NCI-H446 (cell line): ENCODE measurements around the gene EEF2.

Experiments
- DNase-seq, 2 experiments: peaks; one replicate each; lab custom pipeline; 2025; lab: John Stamatoyannopoulos, UW

The EEF2 gene

DNA sequence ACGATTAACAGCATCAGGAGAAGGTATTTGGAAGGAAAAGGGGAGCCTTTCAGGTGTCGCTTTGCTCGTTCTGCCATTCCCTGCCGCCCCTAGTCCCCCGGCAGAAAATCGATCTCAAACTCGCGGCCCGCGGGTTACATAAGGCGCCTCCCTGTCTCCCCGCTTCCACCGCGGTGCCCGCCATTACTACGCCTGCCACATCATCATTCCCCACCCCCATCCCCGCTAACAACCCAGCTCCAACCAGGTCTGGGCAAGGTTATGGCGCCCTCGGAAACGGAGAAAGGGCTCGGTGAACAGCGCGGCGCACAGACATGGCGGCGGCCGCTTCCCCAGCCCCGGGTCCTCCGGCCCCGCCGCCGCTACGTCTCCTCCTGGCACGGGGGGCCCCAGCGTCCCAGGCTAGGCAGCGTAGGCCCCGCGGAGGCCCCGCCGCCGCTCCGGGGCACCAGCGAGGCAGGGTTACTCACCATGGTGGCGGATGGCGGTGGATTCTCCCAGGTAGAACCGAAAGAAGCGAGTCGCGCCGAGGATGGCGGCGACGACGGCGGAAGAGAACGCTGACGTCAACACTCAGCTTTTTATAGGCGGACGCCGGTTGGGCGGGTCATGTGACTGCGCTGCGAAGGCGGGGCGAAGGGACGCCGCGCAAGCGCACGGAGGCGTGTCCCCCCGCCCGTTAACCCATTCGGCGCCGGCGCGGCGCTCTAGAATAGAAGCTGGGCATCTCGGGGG lies at the start of gene EEF2:
Gene EEF2 (minus strand): TSS at position 556 of the 735 bp plus-strand sequence. CDS start 83 bp downstream, at position 473.
- DNase-seq: peak; percentile 87 to 98

- DNase-seq: no peak
Observed at GRCh38 chr19:4034048-4035017, 49.1 kb upstream of the EEF2 start.

DNA sequence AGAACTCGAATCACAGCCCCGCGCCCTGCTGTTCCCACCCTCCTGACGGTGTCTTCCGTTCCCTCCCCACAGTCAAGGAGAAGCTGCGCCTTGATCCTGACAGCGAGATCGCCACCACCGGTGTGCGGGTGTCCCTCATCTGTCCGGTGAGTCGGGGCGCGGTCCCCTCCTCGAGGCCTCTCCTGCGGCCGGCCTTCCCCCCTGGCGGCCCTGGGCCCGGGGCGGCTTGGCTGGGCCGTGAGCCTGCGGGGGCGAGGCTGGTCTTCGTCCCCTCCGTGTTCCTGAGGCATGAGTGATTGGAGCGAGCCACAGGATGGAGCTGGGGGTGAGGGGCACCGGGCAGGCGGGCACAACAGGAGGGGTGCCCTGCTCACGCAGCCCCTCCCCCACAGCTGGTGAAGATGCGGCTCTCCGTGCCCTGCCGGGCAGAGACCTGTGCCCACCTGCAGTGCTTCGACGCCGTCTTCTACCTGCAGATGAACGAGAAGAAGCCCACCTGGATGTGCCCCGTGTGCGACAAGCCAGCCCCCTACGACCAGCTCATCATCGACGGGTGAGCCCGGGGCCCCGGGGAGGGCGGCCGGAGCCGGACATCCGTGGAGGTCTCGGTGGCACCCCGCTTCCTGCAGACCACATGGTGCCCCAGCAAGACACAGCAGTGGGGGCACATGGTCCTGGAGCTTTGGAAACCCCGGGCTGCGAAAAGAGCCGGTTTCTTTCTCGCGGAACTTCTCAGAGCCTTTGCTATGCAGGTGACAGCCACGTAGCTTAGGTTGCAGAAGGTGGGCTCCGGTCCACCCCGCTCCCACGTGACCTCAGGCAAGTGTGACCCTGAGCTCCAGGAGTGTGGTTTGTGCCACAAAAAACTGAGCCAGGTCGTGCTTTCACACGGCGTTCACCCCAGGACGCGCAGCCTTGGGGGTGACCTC lies 48.0 kb upstream of the EEF2 start:
- DNase-seq: no peak

- no peak for DNase-seq
Observed at GRCh38 chr19:4032436-4032835, 47.2 kb upstream of the EEF2 start.

DNA sequence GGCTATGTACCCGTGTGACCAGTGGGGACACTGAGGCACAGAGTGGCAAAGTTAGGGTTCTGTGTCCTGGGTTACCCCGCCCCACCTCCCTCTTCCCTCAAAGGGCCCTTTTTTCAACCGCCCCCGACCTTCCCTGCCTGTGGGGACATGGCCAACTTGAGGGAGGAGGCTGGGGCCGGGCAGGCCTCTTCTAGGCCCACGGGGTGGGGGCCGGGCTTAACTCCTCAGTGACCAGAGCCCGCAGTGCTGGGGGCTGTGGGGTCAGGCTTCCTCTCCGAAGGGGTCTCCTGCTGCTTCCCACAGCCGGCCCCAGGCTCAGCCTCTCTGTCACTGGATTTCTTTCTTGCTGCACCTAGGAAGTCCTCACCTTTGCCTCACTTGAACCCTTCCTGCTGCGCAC lies 46.2 kb upstream of the EEF2 start:
- no peak for DNase-seq

- DNase-seq: no peak
Observed at GRCh38 chr19:4030981-4031380, 45.7 kb upstream of the EEF2 start.

GRCh38 chr19:4030552-4030951 lies 45.3 kb upstream of the EEF2 start:
- DNase-seq: no peak

DNA sequence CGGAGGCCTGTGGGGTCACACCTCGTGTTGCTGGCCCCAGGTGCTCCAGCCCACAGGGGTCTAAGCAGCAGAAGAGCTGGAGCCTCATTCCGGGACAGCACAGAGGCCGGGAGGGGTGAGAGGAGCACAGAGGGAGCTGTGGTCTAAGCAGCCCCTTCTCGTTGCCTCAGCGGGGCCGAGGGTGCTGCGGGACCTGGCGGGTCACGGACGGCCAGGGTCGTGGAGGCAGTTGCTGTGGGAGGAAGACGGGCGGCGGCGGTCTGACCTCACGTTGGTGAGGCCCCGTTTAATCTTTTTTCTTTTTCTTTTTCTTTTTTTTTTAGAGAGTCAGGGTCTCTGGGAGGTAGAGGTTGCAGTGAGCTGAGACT lies 44.0 kb upstream of the EEF2 start:
- no peak for DNase-seq

DNA sequence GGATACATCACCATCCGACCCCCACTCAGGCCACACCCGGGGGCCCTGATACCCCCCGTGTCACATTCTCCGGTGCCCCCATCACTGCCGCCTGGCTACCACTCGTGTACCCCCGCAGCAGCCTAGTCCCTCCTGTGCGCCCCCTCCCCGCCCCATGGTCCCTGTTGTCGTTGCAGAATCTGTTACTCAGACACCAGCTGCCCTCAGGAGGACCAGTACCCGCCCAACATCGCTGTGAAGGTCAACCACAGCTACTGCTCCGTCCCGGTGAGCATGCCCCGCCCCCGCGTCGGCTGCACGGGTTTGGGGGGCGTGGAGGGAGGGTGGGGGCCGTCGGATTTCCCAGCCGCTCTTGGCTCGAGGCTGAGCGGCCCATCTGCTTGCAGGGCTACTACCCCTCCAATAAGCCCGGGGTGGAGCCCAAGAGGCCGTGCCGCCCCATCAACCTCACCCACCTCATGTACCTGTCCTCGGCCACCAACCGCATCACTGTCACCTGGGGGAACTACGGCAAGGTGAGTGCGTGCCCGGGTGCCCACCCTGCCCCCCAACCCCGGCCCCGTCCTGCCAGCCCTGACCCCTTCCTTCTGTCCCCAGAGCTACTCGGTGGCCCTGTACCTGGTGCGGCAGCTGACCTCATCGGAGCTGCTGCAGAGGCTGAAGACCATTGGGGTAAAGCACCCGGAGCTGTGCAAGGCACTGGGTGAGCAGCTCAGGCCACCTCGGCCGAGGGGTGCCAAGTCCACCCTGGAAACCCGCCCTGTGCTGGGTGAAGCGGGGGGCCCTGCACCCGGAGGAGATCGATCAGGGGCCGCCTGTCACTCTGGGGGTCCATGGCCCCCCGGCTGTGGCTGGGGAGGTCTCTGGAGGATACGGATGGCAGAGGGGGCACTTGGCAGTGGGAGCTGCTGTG lies 43.3 kb upstream of the EEF2 start:
- no peak for DNase-seq

GRCh38 chr19:4027146-4027545 lies 41.9 kb upstream of the EEF2 start:
- DNase-seq: no peak

DNA sequence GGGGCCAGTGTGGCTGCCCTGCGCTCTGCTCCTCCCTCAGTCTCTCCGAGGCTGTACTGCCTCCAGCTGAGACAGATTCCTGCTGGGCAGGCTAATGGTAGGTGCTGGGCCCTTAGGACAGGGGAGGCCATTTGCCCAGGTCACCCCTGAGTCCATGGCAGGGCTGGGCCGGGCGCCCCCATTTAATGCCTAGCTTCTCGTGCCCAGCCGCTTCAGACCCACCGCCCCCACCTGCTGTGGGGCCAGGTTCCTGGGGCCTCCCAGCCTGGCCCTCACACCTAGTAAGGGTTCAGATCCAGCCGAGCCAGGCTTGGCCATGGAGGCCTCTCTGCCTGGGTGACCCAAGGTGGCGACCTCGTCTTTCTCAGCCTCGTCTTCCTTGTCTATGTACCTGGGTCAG lies 40.1 kb upstream of the EEF2 start:
- no peak for DNase-seq

DNA sequence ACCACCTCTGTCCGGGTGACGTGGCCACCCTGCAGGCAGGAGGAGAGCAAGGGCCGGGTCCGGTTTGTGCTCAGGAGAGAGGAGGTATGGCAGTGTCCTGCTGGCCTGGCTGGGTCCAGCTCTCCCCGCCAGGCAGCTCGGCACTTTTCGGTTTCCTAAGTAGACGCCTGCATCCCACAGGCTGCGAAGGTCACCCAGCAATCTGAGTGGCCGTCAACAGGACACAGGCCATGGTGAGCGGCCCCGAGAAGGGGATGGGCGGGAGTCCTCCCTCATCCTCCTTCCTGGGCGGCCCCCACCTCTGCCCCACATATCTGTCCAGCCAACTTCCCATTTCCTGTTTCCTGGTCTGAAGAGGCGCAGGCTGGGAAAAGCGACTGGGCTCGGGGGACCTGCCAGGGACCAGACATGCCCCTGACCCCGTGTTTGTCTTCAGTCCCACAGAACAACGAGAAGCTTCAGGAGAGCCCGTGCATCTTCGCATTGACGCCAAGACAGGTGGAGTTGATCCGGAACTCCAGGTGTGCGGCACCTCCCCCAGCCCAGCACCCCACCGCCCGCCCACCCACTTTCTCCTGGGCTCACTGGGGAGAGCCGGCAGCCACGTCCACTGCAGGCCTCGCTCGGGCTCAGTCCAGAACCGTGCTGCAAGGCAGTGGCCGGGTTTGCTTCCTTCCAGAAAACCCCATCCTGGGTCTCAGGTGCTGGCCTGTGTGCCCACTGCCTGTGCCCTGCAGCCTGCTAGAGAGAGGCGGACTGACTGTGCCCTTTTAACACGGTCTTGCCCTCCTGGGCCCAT lies 38.5 kb upstream of the EEF2 start:
- no peak for DNase-seq

- DNase-seq: no peak
Observed at GRCh38 chr19:4019578-4019977, 34.3 kb upstream of the EEF2 start.

DNA sequence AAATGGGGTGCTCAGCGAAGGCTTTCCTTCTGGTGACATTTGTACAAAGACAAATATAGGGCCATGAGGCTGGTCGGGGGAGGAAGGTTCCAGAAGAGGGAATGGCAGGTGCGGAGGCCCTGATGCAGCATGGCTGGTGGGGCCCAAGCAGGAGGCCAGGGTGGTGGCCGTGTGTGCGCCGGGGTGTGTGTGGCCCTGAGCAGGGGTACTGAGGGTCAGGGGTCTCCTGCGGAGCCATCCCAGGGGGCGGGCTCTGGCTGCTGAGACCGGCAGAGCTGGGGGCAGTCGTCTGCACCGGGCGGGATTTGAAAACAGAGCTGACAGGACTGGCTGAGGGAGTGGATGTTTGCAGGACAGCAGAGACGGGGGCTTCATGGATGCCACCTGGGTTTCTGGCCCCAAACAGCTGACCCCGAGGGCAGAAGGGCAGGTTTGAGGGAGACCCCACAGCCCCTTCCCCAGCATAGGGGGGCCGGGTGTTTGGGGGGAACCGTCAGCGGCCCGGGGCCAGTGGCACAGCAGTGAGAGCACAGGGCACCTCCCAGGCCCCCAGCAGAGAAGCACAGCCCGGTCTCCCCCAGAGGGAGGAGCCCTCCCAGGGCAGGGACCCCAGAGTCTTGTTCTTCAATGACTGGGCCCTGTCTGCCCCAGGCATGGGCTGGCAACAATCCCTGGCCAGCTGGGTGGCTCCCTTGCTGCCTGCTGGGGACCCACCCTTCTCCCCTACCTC lies 33.7 kb upstream of the EEF2 start:
- no peak for DNase-seq

DNA sequence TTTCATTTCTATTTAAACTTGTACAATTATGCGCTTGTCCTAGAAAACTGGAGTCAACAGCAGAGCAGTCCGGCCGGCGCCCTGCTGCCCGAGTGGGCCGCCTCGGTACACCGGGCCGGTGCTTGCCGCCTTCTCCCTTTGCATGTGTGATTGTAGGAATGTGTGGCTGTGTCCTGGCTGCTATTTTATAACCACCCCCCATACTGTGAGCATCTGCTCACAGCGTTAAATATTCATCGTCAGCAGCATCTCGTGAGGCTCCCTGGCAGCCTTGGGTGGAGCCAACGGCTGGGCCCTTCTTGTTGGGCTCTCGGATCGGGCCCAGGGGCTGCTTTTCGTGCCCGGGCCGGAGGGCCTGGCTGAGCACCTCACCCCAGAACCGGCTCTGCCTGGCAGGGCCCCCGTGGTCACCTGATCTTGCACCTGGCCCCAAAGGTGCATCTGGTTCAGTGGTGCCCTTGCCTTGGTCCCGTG lies 32.9 kb upstream of the EEF2 start:
- DNase-seq: no peak

DNA sequence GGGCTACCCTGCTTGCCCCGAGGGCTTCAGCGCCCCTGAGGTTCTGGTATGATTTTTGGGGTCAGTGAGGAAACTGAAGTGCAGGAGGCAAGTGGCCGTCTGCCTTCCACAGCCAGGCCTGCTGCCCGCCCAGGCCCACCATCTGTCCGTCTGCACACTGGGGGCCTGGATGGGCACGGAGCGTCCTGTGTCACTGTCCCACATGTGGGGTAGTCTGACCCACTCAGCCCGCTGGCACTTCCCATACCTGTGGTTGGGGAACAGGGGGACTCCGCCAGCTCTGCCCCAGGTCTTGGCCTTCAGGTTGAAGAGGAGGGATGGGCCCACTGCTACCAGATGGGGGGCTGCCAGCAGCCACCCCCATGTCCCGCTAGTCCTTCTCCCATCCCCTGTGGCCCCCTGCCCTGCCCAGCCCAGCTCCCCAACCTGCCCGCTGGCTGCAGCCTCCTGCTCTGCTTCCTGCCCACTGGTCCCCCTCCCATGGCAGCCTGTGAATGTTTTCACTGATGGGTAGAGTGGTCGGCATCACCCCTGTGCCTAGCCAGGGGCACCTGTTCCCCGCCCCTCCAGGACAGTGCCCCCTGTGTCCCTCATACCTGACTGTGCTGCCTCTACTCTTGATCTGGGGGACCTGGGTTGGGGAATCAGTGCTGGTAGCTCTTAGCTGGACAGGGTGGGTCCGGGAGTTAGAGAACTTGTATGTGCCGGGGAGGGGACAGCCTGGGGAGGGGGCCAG lies 31.8 kb upstream of the EEF2 start:
- no peak for DNase-seq

DNA sequence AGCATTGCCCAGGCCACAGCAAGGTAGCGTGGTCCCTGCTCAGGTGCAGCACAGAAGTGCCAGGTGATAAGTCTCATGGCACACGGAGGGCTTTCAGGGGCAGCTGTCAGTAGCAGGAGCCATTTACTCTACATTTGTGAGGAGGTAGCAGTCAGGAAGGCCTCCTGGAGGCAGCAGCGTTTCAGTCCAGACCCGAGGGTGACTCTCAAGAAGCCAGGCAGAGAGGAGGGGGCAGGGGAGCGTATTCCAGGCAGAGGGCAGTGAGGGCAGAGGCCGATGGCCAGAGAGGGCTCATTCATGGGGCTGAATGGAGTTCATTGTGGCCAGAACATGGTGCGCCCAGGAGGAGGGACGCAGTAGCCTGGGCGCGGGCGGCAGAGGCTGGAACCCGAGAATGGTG lies 31.2 kb upstream of the EEF2 start:
- DNase-seq: no peak

- no peak for DNase-seq
Observed at GRCh38 chr19:4015705-4016402, 30.6 kb upstream of the EEF2 start.
